Right lobe of liver (tissue), 6 donors: ENCODE data around the gene PRR18. TPM values are rescaled to one million over a fixed set of nuclear protein-coding genes. Genes with fewer than 3 reads are reported as not detected.
A peak's percentile ranks its signal among the peaks of the same experiment; 100 is the strongest.

Source experiments
- ATAC-seq, 4 donors: fragments of 200-7000 bp; cut with Tn5 transposase; one replicate each; pipeline ENCODE4 v1.9.1; 2020; ENCODE audit warnings: mild to moderate bottlenecking in 4 of 4, moderate library complexity in 4 of 4
- DNase-seq, 3 donors: peaks; one replicate each; pipeline ENCODE4 v3.0.0-alpha.2; 2020
- H3K27ac ChIP-seq, 3 donors: fragments of 200-600 bp; one replicate each; pipeline ENCODE4 v1.8.0; 2022
- H3K27me3 ChIP-seq, 2 donors: fragments of 200-600 bp; one replicate each; pipeline ENCODE4 v1.8.0; 2022
- H3K36me3 ChIP-seq, 4 donors: fragments of 200-600 bp; sonication (generic) in 1 of 4; one replicate each; pipeline versions ENCODE4 v1.5.1 to v1.8.0; 2017 to 2022; ENCODE audit warnings: control low read depth in 1 of 4
- H3K4me1 ChIP-seq, 4 donors: fragments of 200-600 bp; sonication (generic) in 1 of 4; one replicate each; pipeline versions ENCODE4 v1.5.1 to v1.8.0; 2017 to 2022; ENCODE audit warnings: control low read depth in 1 of 4
- H3K4me3 ChIP-seq, 3 donors: fragments of 200-600 bp; one replicate each; pipeline ENCODE4 v1.8.0; 2022
- H3K9me3 ChIP-seq, 4 donors: fragments of 200-600 bp; sonication (generic) in 1 of 4; one replicate each; pipeline versions ENCODE4 v1.5.1 to v1.8.0; 2017 to 2022; ENCODE audit warnings: control low read depth in 1 of 4
- POLR2A ChIP-seq: fragments of 450-650 bp; IDR thresholded peaks from one replicate; pipeline ENCODE4 v1.6.1; 2017; ENCODE audit warnings: antibody characterized with exemption, mild to moderate bottlenecking
- WGBS: methylation state at CpG from one replicate; pipeline ENCODE4 v1.1.6; 2018; ENCODE audit warnings: low coverage, low lambda C conversion rate; ENCODE audit not compliant: insufficient coverage; ENCODE audit errors: missing lambda C conversion rate; 5-methylcytosine and 5-hydroxymethylcytosine counted together
- intact Hi-C, 2 donors: fragments of 100-400 bp; cut with DNase I; formaldehyde crosslinking; loops; one replicate each; pipeline versions ENCODE4 v1.11.2 to v1.14.1; 2022
- total RNA-seq, 6 experiments: library from RNA; depleted of rRNA in 2 of 6; stranded (reverse); fragments of >200 nt in 2 of 6; fragmentation: NEBNext Ultra II Directional in 3 of 6; extraction: Animal tissue kit (Norgen Biotek cat#: 25700) in 3 of 6; gene quantifications; one replicate each; pipeline versions ENCODE4 v1.1.0 to v1.2.4, GENCODE V29; 2016 to 2023
- TF ChIP-seq, protein P1 (sequence below), 4 donors: fragments of 200-600 bp in 3 of 4; fragments of 450-650 bp in 1 of 4; IDR thresholded peaks; one replicate each; pipeline versions ENCODE4 v1.5.1 to v1.8.0; 2016 to 2022; ENCODE audit warnings: antibody characterized with exemption in 4 of 4, mild to moderate bottlenecking in 2 of 4
- donor health status: DM: no; HTN: yes; CAD: no.
- donor health status: DM: no; HTN: no; CAD: no.
- donor health status: DM: no; HTN: no; CAD: no.
- donor health status: DM: no; HTN: yes; CAD: no.
- donor health status: DM: no; HTN: yes; CAD: no.

Gene PRR18
- total RNA-seq, 6 experiments from 2014 or later: 0.39 to 3.6 (median 1.6) TPM

DNA sequence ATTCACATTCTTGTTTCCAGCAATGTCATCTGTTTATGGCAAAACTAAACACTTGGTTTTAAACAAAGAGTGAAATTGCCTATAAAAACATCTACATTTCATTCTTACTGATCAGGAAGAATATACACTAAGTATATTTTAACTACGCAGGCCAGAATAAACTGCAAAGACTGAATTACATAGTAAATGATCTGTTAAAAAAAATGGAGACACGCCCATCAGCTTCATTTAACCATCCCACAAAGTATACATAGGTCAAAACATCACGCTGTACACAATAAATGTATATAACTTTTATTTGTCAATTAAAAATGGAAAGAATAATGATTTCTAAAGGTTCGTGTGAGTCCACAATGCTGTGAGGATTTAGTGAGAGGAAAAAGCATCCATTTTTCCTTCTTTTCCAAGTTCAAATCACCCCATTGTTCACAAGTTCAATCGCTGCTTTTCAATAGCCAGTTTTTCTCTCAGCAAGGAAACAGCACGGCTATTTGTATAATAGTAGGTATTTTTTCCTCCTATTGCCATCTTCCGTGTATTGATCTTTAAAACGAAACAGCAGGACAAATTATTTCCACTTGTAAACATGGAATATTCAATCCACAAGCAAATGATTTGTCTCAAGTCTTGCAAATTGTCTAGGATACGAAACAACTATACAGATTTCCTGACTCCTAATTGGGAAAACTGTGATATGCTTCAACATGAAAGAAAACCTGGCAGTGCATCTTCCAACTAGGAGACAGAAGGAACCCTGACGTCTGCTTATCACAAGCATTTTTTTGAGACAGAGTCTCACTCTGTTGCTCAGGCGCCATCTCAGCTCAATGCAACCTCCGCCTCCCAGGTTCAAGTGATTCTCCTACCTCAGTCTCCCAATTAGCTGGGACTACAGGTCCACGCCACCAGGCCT lies 23.6 kb upstream of the PRR18 start:
- DNase-seq (no peak), ATAC-seq (no peak)
- H3K27me3 ChIP-seq: no peaks in the 10 kb centered on the region
- 73% methylated on average over 12 of the region's 13 CpGs for WGBS
- intact Hi-C loops: no loop called here
- H3K36me3 ChIP-seq: peaks cover 0 to 31% (median 2%) of the 10 kb centered on the region in 4 donors
- no peak overlapping the region for H3K4me3 ChIP-seq
- TF ChIP-seq POLR2A: no peak
- TF ChIP-seq, protein P1, sequence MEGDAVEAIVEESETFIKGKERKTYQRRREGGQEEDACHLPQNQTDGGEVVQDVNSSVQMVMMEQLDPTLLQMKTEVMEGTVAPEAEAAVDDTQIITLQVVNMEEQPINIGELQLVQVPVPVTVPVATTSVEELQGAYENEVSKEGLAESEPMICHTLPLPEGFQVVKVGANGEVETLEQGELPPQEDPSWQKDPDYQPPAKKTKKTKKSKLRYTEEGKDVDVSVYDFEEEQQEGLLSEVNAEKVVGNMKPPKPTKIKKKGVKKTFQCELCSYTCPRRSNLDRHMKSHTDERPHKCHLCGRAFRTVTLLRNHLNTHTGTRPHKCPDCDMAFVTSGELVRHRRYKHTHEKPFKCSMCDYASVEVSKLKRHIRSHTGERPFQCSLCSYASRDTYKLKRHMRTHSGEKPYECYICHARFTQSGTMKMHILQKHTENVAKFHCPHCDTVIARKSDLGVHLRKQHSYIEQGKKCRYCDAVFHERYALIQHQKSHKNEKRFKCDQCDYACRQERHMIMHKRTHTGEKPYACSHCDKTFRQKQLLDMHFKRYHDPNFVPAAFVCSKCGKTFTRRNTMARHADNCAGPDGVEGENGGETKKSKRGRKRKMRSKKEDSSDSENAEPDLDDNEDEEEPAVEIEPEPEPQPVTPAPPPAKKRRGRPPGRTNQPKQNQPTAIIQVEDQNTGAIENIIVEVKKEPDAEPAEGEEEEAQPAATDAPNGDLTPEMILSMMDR (IDR thresholded peaks at IDR 0.05): no peak
- no peaks in the 10 kb centered on the region for H3K9me3 ChIP-seq
- H3K4me1 ChIP-seq: peaks cover 0 to 15% (median 7%) of the 10 kb centered on the region in 4 donors
- H3K27ac ChIP-seq: no peak overlapping the region

DNA sequence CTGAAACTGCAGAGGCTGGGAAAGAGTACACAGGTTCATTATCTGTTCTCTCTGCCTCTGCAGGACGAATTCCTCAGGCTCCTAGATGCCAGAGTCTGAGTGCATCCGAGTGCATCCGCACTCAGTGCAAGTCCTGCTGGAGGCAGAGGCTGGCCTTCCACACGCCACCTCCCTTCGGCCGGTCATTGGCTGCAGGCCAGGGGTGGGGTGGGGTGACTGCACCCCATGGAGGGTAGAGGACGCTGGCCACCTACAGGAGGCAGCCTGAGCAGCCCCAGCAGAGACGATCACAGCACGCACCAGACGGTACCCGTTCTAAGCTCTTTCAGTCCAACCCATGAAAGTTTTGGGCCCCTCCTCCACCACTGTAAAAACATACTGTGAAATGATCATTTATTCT lies 22.4 kb upstream of the PRR18 start:
- intact Hi-C loops: no loop called here
- Histone ChIP-seq H3K9me3 (no peaks in the 10 kb centered on the region), H3K27ac (no peak overlapping the region), H3K4me3 (no peak overlapping the region), H3K36me3 (peaks cover 0 to 29% (median under 1%) of the 10 kb centered on the region in 4 donors), H3K27me3 (no peaks in the 10 kb centered on the region), H3K4me1 (peaks cover 0 to 15% (median 7%) of the 10 kb centered on the region in 4 donors)
- ATAC-seq (peak; percentile 96 to 99 (median 98)), DNase-seq (peak; percentile 83 to 94 (median 86))
- 20% methylated on average over 5 of the region's 11 CpGs for WGBS
- no peak for TF ChIP-seq POLR2A
- TF ChIP-seq, protein P1 (IDR thresholded peaks at IDR 0.05): peak; percentile 25 to 56 (median 42)

DNA sequence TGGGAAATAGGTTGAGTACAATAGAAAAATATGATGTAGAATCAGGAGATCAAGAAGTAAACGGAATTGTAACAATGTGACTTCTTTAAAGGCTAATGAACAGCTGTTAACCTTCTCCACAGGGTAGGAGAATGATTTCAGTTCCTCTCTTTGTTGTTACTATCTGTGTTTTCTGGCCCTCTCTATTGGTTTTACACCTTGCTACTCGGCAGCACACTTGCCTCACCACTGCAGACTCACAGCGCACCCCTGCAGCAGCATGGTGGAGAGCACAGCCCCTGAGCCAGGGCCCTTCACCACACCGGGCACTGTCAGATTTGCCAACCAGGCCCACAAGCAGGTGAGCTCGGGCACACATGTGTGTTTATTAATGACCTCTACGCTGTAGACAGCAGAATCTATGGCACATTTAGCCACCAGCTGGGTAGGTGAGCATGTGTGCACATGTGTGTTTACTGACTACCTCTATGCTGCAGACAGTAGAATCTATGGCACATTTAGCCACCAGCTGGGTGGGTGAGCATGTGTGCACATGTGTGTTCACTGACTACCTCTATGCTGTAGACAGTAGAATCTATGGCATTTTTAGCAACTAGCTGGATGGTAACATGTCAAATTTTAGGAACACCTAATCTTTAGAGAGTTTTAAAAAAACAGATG lies 17.3 kb upstream of the PRR18 start:
- WGBS: 81% methylated on average over 4 of the region's 6 CpGs

DNA sequence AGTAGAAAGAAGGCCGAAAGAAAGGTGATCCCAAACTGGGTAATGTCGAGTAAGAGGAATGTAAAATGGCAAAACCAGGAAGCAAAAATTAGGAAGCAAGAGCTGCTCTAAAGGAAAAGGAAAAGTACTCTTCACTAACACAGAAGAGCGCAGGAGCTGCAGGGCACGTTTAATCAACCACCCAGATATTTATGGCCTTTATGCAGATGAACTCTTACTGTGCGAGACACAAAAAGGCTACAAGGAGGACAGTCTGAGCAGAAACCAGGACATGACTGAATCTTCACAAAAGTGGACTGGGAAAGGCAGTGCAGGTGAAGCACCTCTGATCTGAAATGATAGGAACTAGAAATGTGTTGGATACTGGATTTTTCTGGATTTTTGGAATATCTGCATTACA lies 15.2 kb upstream of the PRR18 start:
- no peak for ATAC-seq
- H3K4me3 ChIP-seq: no peak overlapping the region
- H3K36me3 ChIP-seq: peaks cover 0 to 48% (median 9%) of the 10 kb centered on the region in 4 donors

More for the DNA sequence above, 17.3 kb upstream of the PRR18 start:
- DNase-seq: no peak
- Histone ChIP-seq H3K4me1 (peaks cover 0 to 13% (median 5%) of the 10 kb centered on the region in 4 donors), H3K9me3 (no peaks in the 10 kb centered on the region), H3K4me3 (no peak overlapping the region), H3K27ac (no peak overlapping the region), H3K27me3 (no peaks in the 10 kb centered on the region), H3K36me3 (peaks cover 0 to 52% (median 9%) of the 10 kb centered on the region in 4 donors)
- intact Hi-C loops: no loop called here
- ATAC-seq: no peak
- TF ChIP-seq, protein P1 (IDR thresholded peaks at IDR 0.05): no peak
- no peak for TF ChIP-seq POLR2A

More for the DNA sequence above, 15.2 kb upstream of the PRR18 start:
- 81% methylated on average over 4 of the region's 5 CpGs for WGBS
- H3K27ac ChIP-seq: no peak overlapping the region
- no peaks in the 10 kb centered on the region for H3K27me3 ChIP-seq
- no peaks in the 10 kb centered on the region for H3K9me3 ChIP-seq
- no peak for TF ChIP-seq POLR2A
- TF ChIP-seq, protein P1 (IDR thresholded peaks at IDR 0.05): no peak
- no peak for DNase-seq
- intact Hi-C loops: no loop called here
- no peaks in the 10 kb centered on the region for H3K4me1 ChIP-seq
